NCI-H2227 (cell line): Measurements from ENCODE around the gene ERVW-1.
"Not testable (repeated sequence)": the region's sequence is repeated elsewhere in the genome, so short reads cannot be mapped to it uniquely, and the experiment has no call there.

ENCODE experiments used
- DNase-seq: peaks from one replicate; lab custom pipeline; 2025; ENCODE audit not compliant: unreplicated experiment; lab: John Stamatoyannopoulos, UW

The ERVW-1 gene

GRCh38 chr7:92477681-92478080 lies at the start of gene ERVW-1:
TSS of gene ERVW-1 (minus strand) at chr7:92477946. CDS start at chr7:92470381, 7,565 bp downstream.
- not testable (repeated sequence) for DNase-seq

DNA sequence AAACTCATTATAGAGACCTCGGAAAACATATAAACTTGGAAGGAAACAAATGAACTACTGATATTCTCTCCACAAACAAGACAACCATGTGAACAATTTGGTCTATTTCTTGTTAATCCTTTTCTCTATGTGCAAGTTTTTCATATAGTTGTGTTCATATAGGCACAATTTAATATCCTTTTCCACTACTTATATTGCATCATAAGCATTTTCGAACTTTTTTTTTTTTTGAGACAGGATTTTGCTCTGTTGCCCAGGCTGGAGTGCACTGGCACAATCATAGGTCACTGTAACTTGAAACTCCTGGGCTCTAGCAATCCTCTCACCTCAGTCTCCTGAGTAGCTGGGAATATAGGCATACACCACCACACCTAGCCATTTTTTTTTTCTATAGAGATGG lies 45.4 kb upstream of the ERVW-1 start:
- DNase-seq, result no peak

- DNase-seq, result no peak
Measured at GRCh38 chr7:92520024-92520423, 42.3 kb upstream of the ERVW-1 start.

GRCh38 chr7:92517631-92518030 lies 39.9 kb upstream of the ERVW-1 start:
- DNase-seq, result no peak

DNA sequence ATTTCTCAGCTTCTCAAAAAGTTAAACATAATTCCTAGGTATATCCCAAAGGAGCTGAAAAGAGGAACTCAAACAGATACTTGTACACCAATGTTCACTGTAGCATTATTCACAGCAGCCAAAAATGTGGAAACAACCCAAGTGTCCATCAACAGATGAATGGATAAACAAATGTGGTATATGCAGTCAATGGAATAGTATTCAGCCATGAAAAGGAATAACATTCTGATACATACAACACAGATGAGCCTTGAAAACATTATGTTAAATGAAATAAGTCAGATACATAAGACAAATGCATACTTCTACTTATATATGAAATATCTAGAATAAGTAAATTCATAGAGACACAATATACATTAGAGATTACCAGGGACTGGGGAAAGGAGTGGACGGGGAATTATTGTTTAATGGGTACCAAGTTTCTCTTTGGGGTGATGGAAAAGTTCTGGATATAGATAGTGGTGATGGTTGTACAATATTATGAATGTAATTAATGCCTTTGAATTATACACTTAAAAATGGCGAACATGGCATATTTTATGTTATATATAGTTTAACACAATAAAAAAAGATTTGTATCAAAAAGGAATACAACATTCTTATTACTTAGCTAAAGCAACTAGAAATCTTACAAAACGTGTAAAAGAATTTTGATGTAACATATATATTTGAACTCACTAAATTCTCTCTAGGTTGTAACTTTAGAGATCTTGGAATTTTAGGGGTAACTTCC lies 35.6 kb upstream of the ERVW-1 start:
- no peak for DNase-seq

- DNase-seq, result no peak
Measured at GRCh38 chr7:92508946-92509345, 31.2 kb upstream of the ERVW-1 start.

GRCh38 chr7:92506363-92506762 lies 28.6 kb upstream of the ERVW-1 start:
- no peak for DNase-seq

DNA sequence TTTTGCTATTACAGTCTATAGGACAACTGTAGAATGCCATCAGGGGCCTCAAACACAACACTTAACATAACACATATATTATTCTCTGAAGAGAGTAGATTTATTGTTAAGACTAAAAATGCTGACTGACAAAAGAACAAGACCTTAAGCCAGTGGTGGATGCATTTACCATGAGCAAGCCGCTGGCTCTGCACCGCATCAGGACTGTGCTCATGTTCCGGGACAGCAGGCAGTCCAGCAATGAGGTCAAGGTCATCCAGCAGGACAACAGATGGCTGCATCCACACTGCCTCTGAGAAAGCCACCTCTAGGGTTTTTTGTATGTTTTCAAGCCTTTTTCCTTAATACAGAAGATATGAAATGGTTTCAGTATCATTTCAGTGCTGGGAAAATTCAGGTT lies 26.8 kb upstream of the ERVW-1 start:
- no peak for DNase-seq

GRCh38 chr7:92503767-92504166 lies 26.0 kb upstream of the ERVW-1 start:
- no peak for DNase-seq

GRCh38 chr7:92498557-92498956 lies 20.8 kb upstream of the ERVW-1 start:
- DNase-seq, result no peak

DNA sequence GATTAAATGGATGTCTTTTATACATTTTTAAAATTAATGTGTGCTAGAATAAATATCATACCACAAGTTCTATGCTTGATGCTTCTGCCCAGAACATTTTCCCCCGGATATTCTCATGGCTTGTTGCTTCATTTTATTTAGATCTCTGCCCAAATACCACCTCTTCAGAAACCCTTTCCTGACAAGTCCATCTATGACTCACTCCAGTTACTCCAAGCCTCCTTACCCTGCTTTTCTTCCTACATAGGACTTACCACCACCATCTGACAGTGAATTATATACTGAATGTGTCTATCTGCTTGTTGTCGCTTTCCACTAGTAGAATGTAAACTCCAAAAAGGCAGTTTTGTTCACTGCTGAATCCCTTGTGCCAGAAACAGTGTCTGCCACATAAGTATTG lies 19.1 kb upstream of the ERVW-1 start:
- DNase-seq, result no peak

GRCh38 chr7:92489634-92490033 lies 11.9 kb upstream of the ERVW-1 start:
- no peak for DNase-seq

DNA sequence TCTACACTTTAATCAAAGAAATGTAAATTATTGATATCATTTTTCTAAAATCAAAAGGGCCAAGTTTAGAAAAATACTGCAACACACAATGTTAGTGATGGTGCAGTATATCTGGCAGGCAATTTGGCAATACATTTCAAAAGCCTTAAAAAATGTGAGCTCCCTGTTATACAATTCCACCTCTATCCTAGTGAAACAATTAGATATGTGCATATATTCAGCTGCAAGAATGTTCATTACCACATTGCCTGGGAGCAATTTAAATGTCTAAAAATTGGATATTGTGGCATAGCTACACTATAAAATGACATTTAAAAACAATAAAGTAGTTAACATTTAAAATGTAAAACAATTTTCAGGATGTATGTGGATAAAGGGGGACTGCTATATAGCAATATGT lies 10.1 kb upstream of the ERVW-1 start:
- DNase-seq, result no peak

DNA sequence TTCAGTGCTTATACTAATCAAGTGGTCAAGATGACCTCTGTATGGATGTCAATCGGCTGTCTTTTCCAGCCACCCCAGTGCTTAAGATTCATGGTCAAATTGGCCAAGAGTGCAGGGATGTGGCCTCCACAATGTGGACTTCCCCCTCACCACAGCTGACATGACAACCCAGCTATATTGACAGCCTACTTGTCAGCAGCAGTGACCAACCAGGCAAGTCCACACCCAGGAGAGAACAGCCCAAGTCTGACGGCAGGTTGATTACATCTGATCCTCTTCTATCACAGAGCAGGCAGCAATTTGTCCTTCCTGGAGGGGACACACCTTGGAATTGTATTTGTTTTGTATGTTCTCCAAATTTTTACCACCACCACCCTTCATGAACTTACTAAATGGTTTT lies 8.2 kb upstream of the ERVW-1 start:
- no peak for DNase-seq

DNA sequence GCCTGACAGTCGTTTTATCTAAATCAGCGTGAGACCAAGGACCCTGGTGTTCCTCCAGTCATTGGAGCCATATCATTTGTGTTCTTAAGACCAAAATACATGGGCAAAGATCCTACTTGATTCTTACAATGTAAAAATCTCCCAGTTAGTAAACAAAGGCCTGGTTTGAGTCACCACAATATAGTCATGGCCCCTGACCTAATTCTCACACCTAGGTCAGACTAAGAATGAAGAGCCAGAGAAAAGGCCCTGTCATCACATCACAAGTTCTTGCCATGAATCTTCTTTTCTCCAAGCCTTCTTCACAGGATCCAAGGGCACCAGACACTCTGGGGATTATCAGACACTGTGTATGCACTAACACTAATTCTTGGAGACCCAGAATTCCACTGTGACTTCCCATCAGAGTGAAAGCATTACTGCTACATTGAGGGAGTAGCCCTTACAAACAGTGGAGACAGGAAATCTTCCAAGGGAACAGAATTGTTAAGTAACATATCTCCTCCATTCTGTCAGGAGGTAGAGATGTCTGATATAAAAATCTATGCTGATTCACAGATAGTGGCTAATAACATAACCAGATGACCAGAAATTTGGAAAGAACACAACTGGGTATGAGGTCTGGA lies 7.6 kb upstream of the ERVW-1 start:
- DNase-seq, result no peak

DNA sequence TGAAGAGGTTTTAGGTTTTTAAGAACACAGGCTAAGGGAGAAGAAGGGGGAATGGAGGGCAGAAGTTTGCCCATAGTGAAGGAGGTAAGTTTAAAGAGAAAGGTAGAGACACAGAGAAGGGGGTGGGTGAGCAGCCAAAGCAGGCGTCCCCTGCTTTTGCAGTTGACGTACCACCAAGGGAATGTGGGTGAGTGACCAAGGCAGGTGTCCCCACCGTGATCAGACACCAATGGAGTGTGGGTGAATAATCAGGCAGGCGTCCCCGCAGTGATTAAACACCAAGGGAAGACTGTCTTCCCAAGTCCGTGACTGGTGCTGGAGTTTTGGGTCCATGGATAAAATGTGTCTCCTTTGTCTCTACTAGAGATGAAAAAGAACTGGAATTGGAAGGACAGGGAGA lies 6.5 kb upstream of the ERVW-1 start:
- not testable (repeated sequence) for DNase-seq

- not testable (repeated sequence) for DNase-seq
Measured at GRCh38 chr7:92483624-92484023, 5.9 kb upstream of the ERVW-1 start.

GRCh38 chr7:92479146-92479545 lies 1.4 kb upstream of the ERVW-1 start:
- not testable (repeated sequence) for DNase-seq

DNA sequence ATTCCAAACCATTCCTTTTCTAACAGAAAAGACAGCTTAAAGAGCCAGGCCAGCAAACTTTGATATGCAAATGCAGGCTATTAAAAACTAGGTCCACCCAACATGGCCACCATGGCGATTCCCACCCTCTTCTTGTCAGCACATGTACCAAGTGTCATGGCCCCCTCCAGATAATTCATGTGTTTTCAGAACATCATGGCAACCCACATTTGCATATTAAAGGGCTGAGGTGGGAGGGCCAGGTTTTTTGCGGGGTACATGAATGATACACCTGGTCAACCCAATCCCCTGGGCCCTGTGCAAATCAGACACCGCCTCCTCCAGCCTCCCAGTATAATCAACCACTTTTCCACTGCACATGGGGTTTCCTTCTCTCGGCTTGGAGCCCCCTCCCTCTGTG lies 965 bp upstream of the ERVW-1 start:
- DNase-seq, result no peak

DNA sequence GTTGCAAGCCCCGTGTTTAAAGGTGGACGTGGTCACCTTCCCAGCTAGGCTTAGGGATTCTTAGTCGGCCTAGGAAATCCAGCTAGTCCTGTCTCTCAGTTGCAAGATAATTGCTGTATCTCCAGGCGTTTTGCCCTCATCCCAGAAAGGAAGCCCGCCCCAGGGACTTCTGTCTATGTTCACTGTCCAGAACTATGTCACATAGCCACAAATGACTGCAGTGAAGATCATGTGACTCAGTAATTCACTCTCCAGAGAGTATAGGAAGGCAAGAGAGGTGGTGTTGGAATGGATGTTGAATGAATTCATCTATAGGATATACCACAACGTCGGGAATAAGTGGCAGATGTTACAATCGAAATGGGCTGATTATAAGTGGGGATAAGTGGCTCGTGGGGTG lies 349 bp upstream of the ERVW-1 start:
- DNase-seq, result no peak

- not testable (repeated sequence) for DNase-seq
Measured at GRCh38 chr7:92475851-92476590, 1.7 kb downstream of the ERVW-1 start.

- not testable (repeated sequence) for DNase-seq
Measured at GRCh38 chr7:92475261-92475770, 2.4 kb downstream of the ERVW-1 start.
